Vagina (tissue), 2 donors: ENCODE results near the gene NELL1. TPM values are rescaled to one million over a fixed set of nuclear protein-coding genes. Genes with fewer than 3 reads are reported as not detected.

Experiments used
- DNase-seq, 2 donors: peaks; one replicate each; pipeline ENCODE4 v3.0.0-alpha.2; 2017; ENCODE audit errors: extremely low spot score in 2 of 2
- H3K27ac ChIP-seq: fragments of 200-600 bp; sonication (generic); one replicate; pipeline ENCODE4 v1.5.1; 2019
- H3K27me3 ChIP-seq: fragments of 200-600 bp; sonication (generic); one replicate; pipeline ENCODE4 v1.5.1; 2019
- H3K36me3 ChIP-seq, 2 donors: fragments of 200-600 bp; sonication (generic); one replicate each; pipeline ENCODE4 v1.5.1; 2017 to 2019
- H3K4me1 ChIP-seq: fragments of 200-600 bp; sonication (generic); one replicate; pipeline ENCODE4 v1.5.1; 2019
- H3K4me3 ChIP-seq, 2 donors: fragments of 200-600 bp; sonication (generic); 1 replicate in 1 of 2; 2 replicates in 1 of 2; pipeline ENCODE4 v1.5.1; 2016 to 2019
- H3K9me3 ChIP-seq: fragments of 200-600 bp; sonication (generic); one replicate; pipeline ENCODE4 v1.5.1; 2019
- CTCF ChIP-seq, 3 experiments: fragments of 450-650 bp in 2 of 3; fragments of 200-600 bp in 1 of 3; sonication (generic) in 1 of 3; IDR thresholded peaks; one replicate each; pipeline ENCODE4 v1.5.1; 2017 to 2019; ENCODE audit warnings: antibody characterized with exemption in 3 of 3, mild to moderate bottlenecking in 2 of 3, moderate library complexity in 2 of 3
- POLR2A ChIP-seq, 2 donors: fragments of 450-650 bp; IDR thresholded peaks; one replicate each; pipeline ENCODE4 v1.6.1; 2017; ENCODE audit warnings: antibody characterized with exemption in 2 of 2, mild to moderate bottlenecking in 2 of 2, moderate library complexity in 2 of 2
- POLR2AphosphoS5 ChIP-seq, 2 donors: sonication (generic); formaldehyde crosslinking; IDR thresholded peaks; one replicate each; pipeline ENCODE4 v1.9.0; 2017; ENCODE audit warnings: antibody characterized with exemption in 2 of 2, mild to moderate bottlenecking in 2 of 2, low read depth in 1 of 2; ENCODE audit not compliant: insufficient read depth in 1 of 2
- intact Hi-C: fragments of 100-400 bp; cut with DNase I; formaldehyde crosslinking; loops from one replicate; pipeline ENCODE4 v1.15.1; 2023
- total RNA-seq: library from RNA; depleted of rRNA; stranded (reverse); fragments of >200 nt; gene quantifications from one replicate; pipeline ENCODE4 v1.2.3, GENCODE V29; 2016

NELL1 gene
- total RNA-seq, 1 donor from 2014 or later, result 0.49 TPM

- intact Hi-C loops, result no loop called here
- Histone ChIP-seq H3K9me3 (no peaks in the 10 kb centered on the region), H3K27ac (no peak overlapping the region), H3K36me3 (no peaks in the 10 kb centered on the region), H3K27me3 (no peaks in the 10 kb centered on the region), H3K4me1 (no peaks in the 10 kb centered on the region), H3K4me3 (peak overlapping the region in 1 of 2 donors; percentile 33)
- no peak for TF ChIP-seq CTCF (IDR thresholded peaks at IDR 0.05)
- DNase-seq, result no peak
Observed at GRCh38 chr11:20669820-20670684, 666 bp downstream of the NELL1 start.

GRCh38 chr11:20670932-20671403, 1.6 kb downstream of the NELL1 start:
- H3K27ac ChIP-seq, result no peak overlapping the region
- no peak for DNase-seq
- H3K9me3 ChIP-seq, result no peaks in the 10 kb centered on the region
- no peaks in the 10 kb centered on the region for H3K27me3 ChIP-seq
- H3K36me3 ChIP-seq, result no peaks in the 10 kb centered on the region
- H3K4me1 ChIP-seq, result no peaks in the 10 kb centered on the region
- TF ChIP-seq POLR2AphosphoS5 (IDR thresholded peaks at IDR 0.05; ENCODE audit: insufficient read depth in 1 of 2, low read depth in 1 of 2), result no peak
- no peak for TF ChIP-seq POLR2A (IDR thresholded peaks at IDR 0.05)
- no peak for TF ChIP-seq CTCF (IDR thresholded peaks at IDR 0.05)
- H3K4me3 ChIP-seq, result no peak overlapping the region
- intact Hi-C loops, result no loop called here

GRCh38 chr11:20671856-20672546, 2.6 kb downstream of the NELL1 start:
- TF ChIP-seq CTCF (IDR thresholded peaks at IDR 0.05), result no peak
- TF ChIP-seq POLR2AphosphoS5 (IDR thresholded peaks at IDR 0.05; ENCODE audit: insufficient read depth in 1 of 2, low read depth in 1 of 2), result no peak
- TF ChIP-seq POLR2A (IDR thresholded peaks at IDR 0.05), result no peak
- Histone ChIP-seq H3K36me3 (no peaks in the 10 kb centered on the region), H3K4me1 (no peaks in the 10 kb centered on the region), H3K4me3 (no peak overlapping the region), H3K27me3 (no peaks in the 10 kb centered on the region), H3K9me3 (no peaks in the 10 kb centered on the region), H3K27ac (no peak overlapping the region)
- intact Hi-C loops, result no loop called here
- no peak for DNase-seq

GRCh38 chr11:20672575-20672974, 3.2 kb downstream of the NELL1 start:
- no peaks in the 10 kb centered on the region for H3K9me3 ChIP-seq
- no peak overlapping the region for H3K27ac ChIP-seq
- TF ChIP-seq CTCF (IDR thresholded peaks at IDR 0.05) (no peak), POLR2AphosphoS5 (IDR thresholded peaks at IDR 0.05; ENCODE audit: insufficient read depth in 1 of 2, low read depth in 1 of 2) (no peak)
- no peak overlapping the region for H3K4me3 ChIP-seq
- DNase-seq, result no peak
- H3K27me3 ChIP-seq, result no peaks in the 10 kb centered on the region
- intact Hi-C loops, result no loop called here
- no peaks in the 10 kb centered on the region for H3K36me3 ChIP-seq
- H3K4me1 ChIP-seq, result no peaks in the 10 kb centered on the region

GRCh38 chr11:20676658-20677057, 7.3 kb downstream of the NELL1 start:
- no peaks in the 10 kb centered on the region for H3K36me3 ChIP-seq
- no peak overlapping the region for H3K4me3 ChIP-seq
- H3K27me3 ChIP-seq, result no peaks in the 10 kb centered on the region
- no peak for TF ChIP-seq CTCF (IDR thresholded peaks at IDR 0.05)
- TF ChIP-seq POLR2A (IDR thresholded peaks at IDR 0.05), result no peak
- no peak overlapping the region for H3K27ac ChIP-seq
- intact Hi-C loops, result no loop called here
- no peaks in the 10 kb centered on the region for H3K9me3 ChIP-seq
- no peaks in the 10 kb centered on the region for H3K4me1 ChIP-seq
- no peak for DNase-seq
